GM12878 (cell line): ENCODE data around the gene FN3K. TPM values are rescaled to one million over a fixed set of nuclear protein-coding genes. Genes with fewer than 3 reads are reported as not detected.

Experiments used
- ATAC-seq: fragments of 200-7000 bp; cut with Tn5 transposase; 3 replicates; pipeline ENCODE4 v1.9.1; 2020; ENCODE audit warnings: mild to moderate bottlenecking, moderate library complexity
- BruUV-seq: library from RNA; stranded (reverse); fragments of 400-500 nt; replicated peaks from 2 replicates; lab custom pipeline; 2021; lab: Mats Ljungman, UMichigan
- CTCF ChIA-PET: fragments of 300-600 bp; sonication (Branson Sonifier 250); formaldehyde crosslinking; extraction: SDS; loops from one replicate; lab custom pipeline; 2021; ENCODE audit warnings: inconsistent platforms; lab: Yijun Ruan, JAX
- POLR2A ChIA-PET: fragments of 350-600 bp; formaldehyde crosslinking; extraction: SDS; loops from one replicate; lab custom pipeline; 2021; ENCODE audit warnings: inconsistent platforms; lab: Charles Lee
- RAD21 ChIA-PET: fragments of 300-600 bp; sonication (Branson Sonifier 250); formaldehyde crosslinking; loops from one replicate; lab custom pipeline; 2023; ENCODE audit warnings: antibody characterized with exemption; ENCODE audit not compliant: unreplicated experiment; lab: Charles Lee
- SMC1A ChIA-PET: fragments of 300-600 bp; sonication (Branson Sonifier 250); formaldehyde crosslinking; loops from one replicate; lab custom pipeline; 2023; ENCODE audit not compliant: unreplicated experiment, uncharacterized antibody; lab: Charles Lee
- DNase-seq: peaks from one replicate; pipeline ENCODE4 v3.0.0-alpha.2; 2011; ENCODE audit warnings: low read depth, low spot score
- FAIRE-seq: peaks from 3 replicates; lab custom pipeline; 2011; peaks lifted over from hg19 to GRCh38; lab: Jason Lieb, UNC
- H2AFZ ChIP-seq: 2 replicates; pipeline ENCODE4 v1.6.0; 2011; ENCODE audit warnings: low read depth, low read length, control low read depth; ENCODE audit not compliant: control insufficient read depth
- H3K27ac ChIP-seq: 2 replicates; pipeline ENCODE4 v1.5.1; 2011; ENCODE audit warnings: control low read depth; ENCODE audit not compliant: control insufficient read depth, insufficient read depth
- H3K27me3 ChIP-seq, 2 experiments: replicated peaks in 1 of 2; 2 replicates each; pipeline versions ENCODE4 v1.6.0 to v1.6.1; 2011; ENCODE audit warnings: low read length in 1 of 2; ENCODE audit not compliant: control insufficient read depth in 2 of 2, insufficient read depth in 2 of 2
- H3K36me3 ChIP-seq, 2 experiments: 2 replicates each; pipeline ENCODE4 v1.5.1; 2011; ENCODE audit warnings: low read length in 1 of 2; ENCODE audit not compliant: control insufficient read depth in 2 of 2, insufficient read depth in 2 of 2
- H3K4me1 ChIP-seq: 2 replicates; pipeline ENCODE4 v1.6.1; 2011; ENCODE audit warnings: mild to moderate bottlenecking, low read length, moderate library complexity, mixed read lengths; ENCODE audit not compliant: control insufficient read depth, insufficient read depth
- H3K4me2 ChIP-seq: 2 replicates; pipeline ENCODE4 v1.6.0; 2011; ENCODE audit warnings: control low read depth; ENCODE audit not compliant: control insufficient read depth, insufficient read depth
- H3K4me3 ChIP-seq: fragments of 200-600 bp; sonication (generic); 2 replicates; pipeline ENCODE4 v1.5.1; 2016
- H3K79me2 ChIP-seq: 2 replicates; pipeline ENCODE4 v1.6.0; 2011; ENCODE audit warnings: low read length; ENCODE audit not compliant: control insufficient read depth, insufficient read depth
- H3K9ac ChIP-seq: 2 replicates; pipeline ENCODE4 v1.8.0; 2011; ENCODE audit warnings: low read length, control low read depth, mixed read lengths; ENCODE audit not compliant: control insufficient read depth, insufficient read depth
- H3K9me3 ChIP-seq: replicated peaks from 3 replicates; pipeline ENCODE4 v1.5.1; 2011; ENCODE audit warnings: mild to moderate bottlenecking, low read length; ENCODE audit not compliant: control insufficient read depth, insufficient read depth
- H4K20me1 ChIP-seq: 2 replicates; pipeline ENCODE4 v1.6.0; 2011; ENCODE audit not compliant: control insufficient read depth, insufficient read depth
- BCLAF1 ChIP-seq: fragments of 450-650 bp; IDR thresholded peaks from 2 replicates; pipeline ENCODE4 v1.6.1; 2017; ENCODE audit warnings: antibody characterized with exemption, mild to moderate bottlenecking, moderate library complexity
- BRCA1 ChIP-seq: IDR thresholded peaks from 2 replicates; pipeline ENCODE4 v1.6.1; 2011; ENCODE audit warnings: low read depth, low read length, improper control_type of control experiment
- DPF2 ChIP-seq: fragments of 450-650 bp; IDR thresholded peaks from 2 replicates; pipeline ENCODE4 v1.6.1; 2017; ENCODE audit warnings: mild to moderate bottlenecking
- ELK1 ChIP-seq: IDR thresholded peaks from 2 replicates; pipeline ENCODE4 v1.6.1; 2012; ENCODE audit warnings: low read depth, low read length, improper control_type of control experiment
- HCFC1 ChIP-seq: fragments of 150-350 bp; IDR thresholded peaks from 2 replicates; pipeline ENCODE4 v1.6.1; 2014; ENCODE audit warnings: low read length
- IKZF2 ChIP-seq, 2 experiments: fragments of 450-650 bp; IDR thresholded peaks; 2 replicates each; pipeline ENCODE4 v1.6.1; 2017; ENCODE audit warnings: mild to moderate bottlenecking in 2 of 2, moderate library complexity in 2 of 2
- IRF5 ChIP-seq: fragments of 450-650 bp; IDR thresholded peaks from 2 replicates; pipeline ENCODE4 v1.6.1; 2017; ENCODE audit warnings: borderline replicate concordance
- JUND ChIP-seq: IDR thresholded peaks from 2 replicates; pipeline ENCODE4 v1.6.1; 2012; ENCODE audit warnings: low read depth, mild to moderate bottlenecking, low read length, improper control_type of control experiment, moderate library complexity
- LARP7 ChIP-seq: fragments of 450-650 bp; IDR thresholded peaks from 2 replicates; pipeline ENCODE4 v1.6.1; 2017; ENCODE audit warnings: mild to moderate bottlenecking
- NRF1 ChIP-seq: conservative IDR thresholded peaks from 2 replicates; pipeline ENCODE4 v1.6.1; 2011; ENCODE audit warnings: mild to moderate bottlenecking, low read depth, low read length, improper control_type of control experiment
- PAX5 ChIP-seq: IDR thresholded peaks from 2 replicates; pipeline ENCODE4 v1.6.1; 2011; ENCODE audit warnings: low read depth, low read length, borderline replicate concordance
- SREBF1 ChIP-seq: IDR thresholded peaks from 2 replicates; pipeline ENCODE4 v1.6.1; 2012; ENCODE audit warnings: mild to moderate bottlenecking, low read length
- TCF7 ChIP-seq: IDR thresholded peaks from 2 replicates; pipeline ENCODE4 v1.6.1; 2014; ENCODE audit warnings: antibody characterized with exemption, borderline replicate concordance
- ZNF592 ChIP-seq: fragments of 450-650 bp; IDR thresholded peaks from 2 replicates; pipeline ENCODE4 v1.6.1; 2017; ENCODE audit warnings: mild to moderate bottlenecking, moderate library complexity
- WGBS: methylation state at CpG from one replicate; pipeline ENCODE4 v1.1.6; 2016; ENCODE audit warnings: low lambda C conversion rate; ENCODE audit not compliant: insufficient replicate concordance, insufficient coverage; ENCODE audit errors: missing lambda C conversion rate; 5-methylcytosine and 5-hydroxymethylcytosine counted together
- in situ Hi-C: fragments of 300-500 bp; cut with MboI; formaldehyde crosslinking; loops from 9 replicates; pipeline ENCODE4 v1.14.3; 2018; ENCODE audit warnings: mixed read lengths
- intact Hi-C: fragments of 100-400 bp; cut with micrococcal nuclease; formaldehyde crosslinking; loops from one replicate; pipeline ENCODE4 v1.14.2; 2022; ENCODE audit not compliant: unreplicated experiment
- polyA plus RNA-seq, 11 experiments: library from polyadenylated mRNA; depleted of rRNA in 4 of 11; unstranded in 6 of 11; stranded (reverse) in 5 of 11; fragments of >200 nt; fragmentation: Nextera tagmentation in 4 of 11; fragmentation: Illumina TruSeq in 1 of 11; extraction: Ambion mirVana in 4 of 11; extraction: Trizol in 1 of 11; gene quantifications; 1 replicate in 1 of 11; 2 replicates in 10 of 11; pipeline versions ENCODE4 v1.2.1 to v1.2.3, GENCODE V29; 2011 to 2016; ENCODE audit warnings: inconsistent platforms in 2 of 11, missing spikeins in 2 of 11, low read depth in 1 of 11
- total RNA-seq, 4 experiments: library from RNA; depleted of rRNA in 3 of 4; stranded (reverse); fragments of >200 nt in 3 of 4; fragmentation: Illumina TruSeq in 1 of 4; extraction: Trizol in 1 of 4; gene quantifications; 2 replicates each; pipeline versions ENCODE4 v1.2.1 to v1.2.3, GENCODE V29; 2013 to 2021

Gene FN3K
- total and polyA plus RNA-seq, 10 of the 15 experiments (the other 5 are each of a cell fraction or from before 2014, with no cell fraction given): 0.08 to 0.51 (median 0.17) TPM; not detected in 7

- RAD21 ChIA-PET: interaction anchor here (0.7 kb wide), 1 partner anchor 13 kb away, joined by 3 read pairs; no protein-coding TSS in a partner anchor
- FAIRE-seq (peak; percentile 83), ATAC-seq (peak; percentile 99), DNase-seq (peak; percentile 88)
- H3K4me1 ChIP-seq: peaks cover 4% of the 10 kb centered on the region
- intact Hi-C loops (no loop called here), in situ Hi-C loops (no loop called here)
- no peaks in the 10 kb centered on the region for H4K20me1 ChIP-seq
- CTCF ChIA-PET: no interaction called here
- POLR2A ChIA-PET: no interaction called here
- H3K27ac ChIP-seq: no peak within 1 kb of the TSS
- no peak within 1 kb of the TSS for H3K9ac ChIP-seq
- peak within 1 kb of the TSS; percentile 61 for H3K4me3 ChIP-seq
- no TSS peak for BruUV-seq
- no peaks in the 10 kb centered on the region; a peak in 1 of 4 replicates for H3K27me3 ChIP-seq
- no peaks in the 10 kb centered on the region for H3K36me3 ChIP-seq
- WGBS: under 1% methylated on average over 46 of the region's 112 CpGs
- peaks cover 11% of the 10 kb centered on the region; the same call in 2 of the 3 replicates for H3K9me3 ChIP-seq
- H2AFZ ChIP-seq: peak within 1 kb of the TSS; percentile 80
- SMC1A ChIA-PET: no interaction called here
- H3K4me2 ChIP-seq: peak within 1 kb of the TSS; percentile 94
- no peaks in the 10 kb centered on the region for H3K79me2 ChIP-seq
- TF ChIP-seq ELK1: no peak
- peak; percentile 61 for TF ChIP-seq LARP7
- no peak for TF ChIP-seq PAX5
- TF ChIP-seq BRCA1: no peak
- TF ChIP-seq SREBF1: no peak
- TF ChIP-seq DPF2: peak; percentile 92
- no peak for TF ChIP-seq TCF7
- no peak for TF ChIP-seq NRF1
- no peak for TF ChIP-seq ZNF592
- no peak for TF ChIP-seq BCLAF1
- no peak for TF ChIP-seq JUND
- no peak for TF ChIP-seq HCFC1
- no peak for TF ChIP-seq IKZF2 (IDR thresholded peaks at IDR 0.05)
- no peak for TF ChIP-seq IRF5
Observed at GRCh38 chr17:82698065-82698973, 37.1 kb upstream of the FN3K start, which contains the start of gene RAB40B. Gene RAB40B (minus strand): TSS chr17:82698698. CDS start chr17:82698596, 102 bp downstream.
